HG03457 (cell line): ENCODE results near the gene EBF4.
"Not testable (repeated sequence)": the region's sequence is repeated elsewhere in the genome, so short reads cannot be mapped to it uniquely, and the experiment has no call there.

Experiments used
- ATAC-seq: cut with Tn5 transposase; IDR thresholded peaks from one replicate; pipeline ENCODE4 v1.9.1; 2021; ENCODE audit warnings: moderate number of reproducible peaks; ENCODE audit not compliant: unreplicated experiment

EBF4 gene

DNA sequence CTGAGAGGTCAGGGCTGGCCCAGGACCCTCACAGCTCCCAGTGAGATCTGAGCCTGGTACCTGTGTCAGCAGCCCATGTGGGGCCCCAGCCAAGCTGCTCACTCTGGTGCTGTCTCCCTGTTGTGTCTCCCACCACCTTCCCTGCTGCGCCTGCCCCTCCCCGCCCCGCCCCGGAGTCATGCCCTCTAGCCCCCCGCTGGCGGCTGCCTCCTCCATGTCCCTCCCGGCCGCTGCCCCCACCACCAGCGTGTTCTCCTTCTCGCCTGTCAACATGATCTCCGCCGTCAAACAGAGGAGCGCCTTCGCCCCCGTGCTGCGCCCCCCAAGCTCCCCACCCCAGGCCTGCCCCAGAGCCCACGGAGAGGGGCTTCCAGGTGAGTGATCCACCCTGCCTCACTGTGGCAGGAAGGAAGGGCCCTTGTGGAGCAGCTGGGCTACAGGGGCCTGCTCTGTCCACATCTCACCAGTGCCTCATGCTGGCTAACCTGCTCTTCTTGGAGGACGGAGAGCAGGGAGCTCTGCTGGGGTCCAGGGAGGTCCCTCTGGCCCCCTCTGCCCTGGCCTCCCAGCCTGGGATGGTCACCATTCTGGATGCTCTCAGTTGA is 63.0 kb downstream of the EBF4 start:
- ATAC-seq = no peak

DNA sequence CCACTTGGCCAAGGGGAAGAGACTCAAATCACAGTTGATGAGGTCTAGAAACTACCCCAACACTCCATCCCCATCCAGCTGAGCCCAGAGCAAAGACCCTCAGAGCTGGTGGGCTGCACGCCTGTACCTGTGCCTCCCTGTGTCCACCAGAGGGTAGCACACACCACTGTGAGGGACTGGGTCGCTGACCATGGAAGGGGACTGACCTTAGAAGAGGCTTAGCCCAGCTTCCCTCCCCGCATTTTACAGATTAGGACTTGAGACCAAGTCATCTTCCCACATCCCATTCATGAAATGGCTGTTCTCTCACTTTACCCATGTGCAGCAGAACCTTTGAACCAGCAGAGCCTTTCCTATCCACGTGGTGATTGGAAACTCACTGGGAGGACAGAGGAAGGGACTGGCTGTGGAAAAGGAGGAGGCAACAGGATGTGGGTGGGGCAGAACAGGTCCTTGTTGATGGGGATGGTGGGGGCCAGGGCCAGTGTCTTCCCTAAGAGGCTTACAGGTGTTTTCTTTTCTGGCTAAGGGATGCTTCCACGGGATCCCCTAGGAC is 63.6 kb downstream of the EBF4 start:
- no peak for ATAC-seq

DNA sequence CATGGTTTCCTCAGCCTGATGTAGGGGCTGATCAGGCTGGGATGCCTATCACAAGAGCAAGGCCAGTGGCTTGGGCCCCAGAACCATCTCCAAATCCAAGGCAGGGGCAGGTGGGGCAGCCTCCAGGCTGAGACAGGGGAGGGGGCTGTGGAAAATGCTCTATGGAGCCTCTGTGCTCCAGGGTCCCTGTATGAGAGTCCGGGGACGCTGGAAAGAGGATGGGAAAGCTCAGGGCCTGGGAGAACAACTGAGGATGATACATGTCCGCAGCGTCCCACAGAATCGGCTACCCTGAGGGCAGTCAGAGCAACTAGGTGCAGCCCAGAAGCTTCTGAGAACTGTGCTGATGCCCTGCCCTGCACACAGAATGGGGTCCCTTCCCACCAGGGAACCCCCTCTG is 64.4 kb downstream of the EBF4 start:
- no peak for ATAC-seq

- ATAC-seq = no peak
Observed at GRCh38 chr20:2757969-2758368, 65.4 kb downstream of the EBF4 start.

GRCh38 chr20:2759143-2759542 is 66.6 kb downstream of the EBF4 start:
- ATAC-seq = no peak

DNA sequence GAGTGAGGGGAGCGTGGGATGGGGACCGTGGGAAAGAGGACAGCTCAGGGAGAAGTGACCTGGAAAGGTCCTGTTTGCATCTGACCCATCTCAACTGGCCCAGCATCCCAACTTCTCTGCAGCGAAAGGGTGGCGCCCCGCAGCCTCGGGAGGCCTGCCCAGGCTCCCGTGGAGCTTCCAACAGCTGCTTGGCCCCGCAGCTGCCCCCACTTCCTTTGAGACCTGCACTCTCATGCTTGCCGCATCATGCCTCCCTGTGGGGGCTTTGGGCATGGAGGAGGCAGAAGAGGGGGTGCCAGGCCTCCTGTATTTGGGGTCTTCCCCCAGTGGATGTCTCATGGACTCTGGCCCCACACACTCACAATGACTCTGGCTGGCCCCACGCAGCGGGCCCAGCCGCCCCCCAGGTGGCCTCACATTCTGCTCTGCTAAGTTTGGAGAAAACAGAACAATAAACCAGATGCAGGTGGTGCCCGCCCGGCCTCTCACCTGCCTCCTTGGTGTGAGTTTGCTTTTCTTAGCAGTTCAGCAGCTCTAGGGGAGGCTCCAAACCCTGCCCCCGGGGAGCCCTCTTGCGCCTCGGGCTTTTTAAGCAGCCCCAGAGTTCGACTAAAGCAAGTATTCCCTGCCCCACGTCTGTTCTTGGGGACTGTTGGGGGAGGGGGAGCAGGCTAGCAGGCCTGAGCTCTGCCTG is 67.2 kb downstream of the EBF4 start:
- ATAC-seq = no peak

DNA sequence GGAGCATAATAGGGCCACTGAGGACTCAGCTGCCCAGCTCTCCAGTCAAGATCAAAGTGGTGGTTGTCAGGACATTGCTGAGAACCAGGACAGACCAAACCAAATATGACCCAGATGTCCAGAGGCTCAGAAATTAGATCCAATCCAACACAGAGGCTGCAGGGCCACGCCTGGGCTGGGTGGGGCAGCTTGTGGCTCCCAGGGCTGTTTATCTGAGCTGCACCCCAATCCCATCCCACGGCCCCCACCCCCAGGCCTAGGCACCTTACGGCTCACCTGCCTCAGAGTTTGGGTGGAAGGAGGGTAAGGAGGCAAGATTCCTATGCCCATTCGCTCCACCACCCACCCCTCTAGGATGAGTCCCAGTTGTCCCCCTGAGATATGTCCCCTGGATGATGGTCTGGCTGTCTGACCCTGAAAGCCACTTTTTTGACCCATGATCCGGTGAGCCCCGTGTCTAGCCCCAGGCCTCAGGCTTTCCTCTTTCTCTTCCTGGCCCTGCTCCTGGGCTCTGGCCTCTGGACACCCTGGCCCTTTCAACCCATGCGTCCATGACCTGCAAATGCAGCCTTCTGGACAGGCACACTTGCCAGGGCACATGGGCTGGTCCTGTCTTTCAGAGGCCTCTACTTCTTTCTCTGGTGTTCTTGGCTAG is 67.8 kb downstream of the EBF4 start:
- no peak for ATAC-seq

- no peak for ATAC-seq
Observed at GRCh38 chr20:2760952-2761305, 68.3 kb downstream of the EBF4 start.

DNA sequence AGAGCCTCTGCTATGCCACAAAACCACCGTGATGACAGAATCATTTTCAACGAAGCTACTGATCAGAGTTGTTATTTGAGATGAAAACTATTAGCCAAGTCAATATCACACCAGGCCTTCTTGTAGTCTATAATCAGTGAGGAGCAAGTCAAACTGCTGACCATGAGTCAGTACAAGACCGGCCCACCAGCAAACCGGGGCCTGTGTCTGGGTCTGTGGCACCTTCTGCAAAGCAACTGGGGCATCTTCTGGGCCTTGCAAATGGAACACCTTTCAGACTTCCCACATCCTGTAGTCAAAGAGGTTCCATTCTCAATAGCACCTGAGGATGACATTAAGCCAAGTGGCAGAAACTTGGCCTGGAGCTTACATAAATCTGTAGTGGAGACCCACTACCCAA is 69.3 kb downstream of the EBF4 start:
- ATAC-seq = no peak

GRCh38 chr20:2762578-2763131 is 70.1 kb downstream of the EBF4 start:
- no peak for ATAC-seq

GRCh38 chr20:2763186-2763585 is 70.6 kb downstream of the EBF4 start:
- ATAC-seq = no peak

DNA sequence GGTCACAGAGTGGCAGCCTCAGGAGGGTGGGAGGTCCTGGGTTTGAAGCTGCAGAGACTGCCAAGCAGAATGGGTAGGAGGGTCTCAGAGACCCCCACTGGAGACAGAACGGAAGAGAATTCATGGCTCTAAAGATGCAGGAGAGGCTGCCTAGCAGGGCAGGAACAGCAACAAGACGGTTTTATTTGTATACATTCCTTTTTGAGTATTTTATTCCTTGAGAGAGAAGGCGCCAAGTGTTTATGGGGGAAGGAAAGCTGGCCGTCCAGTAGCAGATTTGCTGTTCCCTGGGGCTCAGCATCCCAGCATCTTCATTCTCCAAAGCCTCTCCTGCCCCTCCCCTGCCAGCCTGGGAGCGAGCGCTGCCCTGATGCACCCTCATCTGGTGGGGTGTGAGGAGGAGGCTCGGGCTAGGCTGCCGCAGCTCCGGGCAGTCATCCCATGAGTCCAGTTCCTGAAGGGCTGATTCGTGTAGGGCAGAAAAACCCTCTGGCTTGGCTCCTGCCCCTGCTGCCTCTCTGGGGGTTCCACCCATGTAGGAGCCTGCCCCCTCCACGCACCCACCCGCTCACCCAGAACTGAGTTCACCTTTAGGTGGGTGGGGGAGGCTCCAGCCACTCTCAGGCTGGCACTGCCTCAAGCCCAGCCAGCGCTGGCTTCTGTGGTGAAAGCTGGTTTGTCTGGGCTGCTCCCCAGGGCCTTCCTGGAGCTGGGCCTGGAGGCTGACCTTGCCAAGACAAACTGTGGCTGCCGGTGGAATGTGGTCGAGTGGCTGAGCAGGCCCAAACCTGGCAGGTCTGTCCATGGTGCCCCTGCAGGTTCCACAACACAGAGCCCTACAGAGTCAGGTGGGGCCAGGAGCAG is 75.4 kb downstream of the EBF4 start:
- ATAC-seq = no peak

DNA sequence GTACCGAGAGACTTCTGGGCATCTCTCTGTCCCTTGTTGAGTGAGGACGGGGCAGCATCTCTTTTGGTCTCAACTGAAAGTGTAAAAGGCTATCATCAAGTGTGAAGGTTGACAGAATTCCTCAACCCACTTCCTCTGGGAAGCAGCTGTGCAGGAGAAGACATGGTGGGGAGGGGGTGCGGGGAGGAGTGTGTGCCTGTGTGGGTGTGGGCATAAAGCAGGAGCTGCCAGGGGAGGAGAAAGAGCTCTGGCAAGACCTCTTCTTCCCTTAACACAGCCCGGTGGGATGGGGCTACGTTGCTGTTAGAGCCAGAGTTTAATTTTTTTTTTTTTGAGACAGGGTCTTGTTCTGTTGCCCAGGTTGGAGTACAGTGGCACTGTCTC is 76.0 kb downstream of the EBF4 start:
- no peak for ATAC-seq

DNA sequence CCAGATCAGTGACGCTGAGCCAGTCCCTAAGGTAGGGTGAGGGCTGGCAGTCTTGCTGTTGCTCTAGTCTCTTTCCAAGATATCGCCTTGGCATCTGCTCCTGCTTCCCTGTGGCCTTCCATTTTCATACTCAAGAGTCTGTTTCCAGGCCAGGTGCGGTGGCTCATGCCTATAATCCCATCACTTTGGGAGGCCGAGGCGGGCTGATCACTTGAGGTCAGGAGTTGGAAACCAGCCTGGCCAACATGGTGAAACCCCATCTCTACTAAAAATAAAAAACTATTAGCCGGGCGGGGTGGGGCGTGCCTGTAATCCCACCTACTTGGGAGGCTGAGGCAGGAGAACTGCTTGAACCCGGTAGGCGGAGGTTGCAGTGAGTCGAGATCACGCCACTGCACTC is 77.5 kb downstream of the EBF4 start:
- ATAC-seq = not testable (repeated sequence)

DNA sequence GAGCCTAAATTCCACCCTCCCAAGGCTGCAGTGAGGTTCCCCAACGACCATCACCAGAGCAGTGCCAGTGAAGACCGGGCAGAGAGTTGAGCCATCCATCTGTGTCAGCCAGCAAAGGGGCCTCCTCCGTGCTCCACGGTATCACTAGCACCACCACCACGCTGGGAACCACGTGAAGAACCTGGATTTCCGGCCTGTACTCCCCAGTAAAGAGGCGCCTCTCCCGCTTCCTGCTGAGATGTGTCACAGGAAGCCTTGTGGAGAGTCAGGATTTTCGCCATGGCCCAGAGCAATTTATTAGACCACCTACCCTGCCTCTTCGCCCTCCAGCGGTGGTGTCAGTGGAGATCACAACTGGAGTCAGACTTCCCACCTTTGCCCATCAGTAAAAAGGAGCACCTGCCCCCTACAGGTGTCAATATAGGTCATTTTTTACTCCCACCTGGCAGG is 79.1 kb downstream of the EBF4 start:
- ATAC-seq = no peak

DNA sequence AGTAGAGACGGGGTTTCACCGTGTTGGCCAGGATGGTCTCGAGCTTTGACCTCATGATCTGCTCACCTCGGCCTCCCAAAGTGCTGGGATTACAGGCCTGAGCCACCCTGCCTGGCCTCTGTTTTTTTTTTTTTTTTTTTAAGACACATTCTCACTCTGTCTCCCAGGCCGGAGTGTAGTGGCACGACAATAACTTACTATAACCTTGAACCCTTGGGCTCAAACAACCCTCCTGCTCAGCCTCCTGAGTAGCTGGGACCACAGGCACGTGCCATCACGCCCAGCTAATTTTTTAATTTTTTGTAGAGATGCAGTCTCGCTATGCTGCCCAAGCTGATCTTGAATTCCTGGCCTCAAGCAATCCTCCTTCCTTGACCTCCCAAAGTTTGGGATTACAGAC is 81.2 kb downstream of the EBF4 start:
- ATAC-seq = no peak

DNA sequence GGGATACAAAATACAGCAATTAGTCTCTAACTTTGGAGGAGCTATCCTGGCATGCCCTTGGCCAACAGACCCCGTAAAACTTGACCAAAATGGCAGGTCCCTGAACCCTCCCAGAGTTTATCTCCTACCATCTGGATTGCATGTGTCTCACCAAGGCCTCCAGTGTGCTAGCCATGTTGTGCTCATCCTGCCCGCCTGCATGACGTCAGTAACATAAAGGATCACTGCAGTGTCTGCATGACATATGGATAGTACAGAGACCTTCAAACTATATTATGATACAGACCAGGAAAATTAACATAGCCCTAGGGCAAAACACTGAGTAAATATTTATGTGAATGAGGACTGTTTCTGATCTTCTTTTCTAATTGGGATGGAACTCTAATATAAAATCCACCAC is 82.6 kb downstream of the EBF4 start:
- no peak for ATAC-seq

DNA sequence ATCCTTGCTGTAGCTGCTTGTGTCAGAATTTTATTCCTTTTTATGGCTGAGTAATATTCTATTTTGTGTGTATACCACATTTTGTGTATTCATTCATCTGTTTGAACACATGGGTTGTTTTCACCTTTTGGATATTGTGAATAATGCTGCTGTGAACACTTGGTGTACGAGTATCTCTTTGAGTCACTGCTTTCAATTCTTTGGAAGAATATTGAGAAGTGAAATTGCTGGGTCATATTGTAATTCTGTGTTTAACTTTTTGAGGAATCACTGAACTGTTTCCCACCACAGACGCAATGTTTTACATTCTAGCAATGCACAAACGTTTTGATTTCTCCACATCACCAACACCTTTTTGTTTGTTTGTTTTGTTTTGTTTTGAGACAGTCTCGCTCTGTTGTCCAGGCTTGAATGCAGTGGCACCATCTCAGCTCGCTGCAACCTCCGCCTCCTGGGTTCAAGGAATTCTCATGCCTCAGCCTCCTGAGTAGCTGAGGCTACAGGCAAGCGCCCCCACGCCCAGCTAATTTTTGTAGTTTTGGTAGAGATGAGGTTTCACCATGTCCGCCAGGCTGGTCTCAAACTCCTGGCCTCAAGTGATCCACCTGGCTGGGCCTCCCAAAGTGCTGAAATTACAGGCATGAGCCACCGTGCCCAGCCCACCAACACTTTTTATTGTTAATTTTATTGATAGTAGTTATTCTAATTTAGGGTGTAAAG is 86.2 kb downstream of the EBF4 start:
- no peak for ATAC-seq

GRCh38 chr20:2780948-2781347 is 88.4 kb downstream of the EBF4 start:
- ATAC-seq = no peak

DNA sequence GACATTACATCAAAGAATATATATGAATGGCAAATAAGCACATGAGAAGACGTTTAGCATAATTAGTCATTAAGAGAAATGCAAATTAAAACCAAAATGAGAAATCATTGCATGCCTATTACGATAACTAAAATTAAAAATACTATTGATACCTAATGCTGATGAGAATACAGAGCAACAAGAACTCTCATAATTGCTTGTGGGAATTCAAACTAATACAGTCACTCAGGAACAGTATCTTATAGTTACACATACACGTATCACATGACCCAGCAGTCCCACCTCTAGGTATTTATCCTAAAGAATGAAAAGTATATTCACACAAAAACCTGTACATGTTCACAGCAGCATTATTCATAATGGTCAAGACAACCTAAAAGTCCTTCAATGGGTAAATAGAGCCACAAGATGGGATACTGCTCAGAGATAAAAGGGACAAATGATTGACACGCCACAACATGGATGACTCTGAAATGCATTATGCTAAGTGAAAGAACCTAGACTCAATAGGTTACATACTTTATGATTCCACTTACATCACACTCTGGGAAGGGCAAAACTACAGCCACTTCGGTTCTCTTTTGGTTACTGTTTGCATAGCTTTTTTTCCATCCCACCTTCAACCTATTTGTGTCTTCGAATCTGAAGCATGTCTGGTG is 91.5 kb downstream of the EBF4 start:
- no peak for ATAC-seq
